ENCODE data around the gene RNF182. TPM values are rescaled to one million over a fixed set of nuclear protein-coding genes. Genes with fewer than 3 reads are reported as not detected.

Gene RNF182
- total RNA-seq, 1 donor from 2014 or later = 15.3 TPM

- H3K4me1 Mint-ChIP-seq = no peaks in the 10 kb centered on the region
- Histone ChIP-seq H2AFZ (replicated peaks) (no peak overlapping the region), H3F3A (ENCODE audit: low read depth) (no peaks in the 10 kb centered on the region), H3K36me3 (peaks cover 2% of the 10 kb centered on the region), H3K4me1 (no peaks in the 10 kb centered on the region), H3K4me2 (no peak overlapping the region), H3K27me3 (no peaks in the 10 kb centered on the region), H3K27ac (no peak overlapping the region), H3K9ac (no peak overlapping the region), H4K20me1 (ENCODE audit: low read depth) (no peaks in the 10 kb centered on the region), H3K79me2 (ENCODE audit: low read depth) (no peaks in the 10 kb centered on the region), H3K4me3 (no peak overlapping the region), H3K9me3 (ENCODE audit: low read depth) (no peaks in the 10 kb centered on the region)
- TF ChIP-seq CTCF (IDR thresholded peaks at IDR 0.05) (no peak), EZH2 (IDR thresholded peaks at IDR 0.05) (no peak), EZH2phosphoT487 (IDR thresholded peaks at IDR 0.05) (no peak)
- no peak overlapping the region for H3K4me3 Mint-ChIP-seq
- peaks cover 50% of the 10 kb centered on the region for H3K9me3 Mint-ChIP-seq
- DNase-seq (ENCODE audit: low spot score) = no peak
- peaks cover 25% of the 10 kb centered on the region for H3K36me3 Mint-ChIP-seq
- H3K27me3 Mint-ChIP-seq (ENCODE audit: insufficient read depth, low read depth) = no peaks in the 10 kb centered on the region
- no peak overlapping the region for H3K27ac Mint-ChIP-seq
Observed at GRCh38 chr6:13946506-13946905, 21.8 kb downstream of the RNF182 start.

- Mint-ChIP-seq H3K4me1 (no peaks in the 10 kb centered on the region), H3K9me3 (peaks cover 47% of the 10 kb centered on the region), H3K27me3 (ENCODE audit: insufficient read depth, low read depth) (no peaks in the 10 kb centered on the region), H3K4me3 (no peak overlapping the region), H3K27ac (no peak overlapping the region), H3K36me3 (peaks cover 26% of the 10 kb centered on the region)
- no peak overlapping the region for H3K27ac ChIP-seq
- H2AFZ ChIP-seq (replicated peaks) = no peak overlapping the region
- no peak overlapping the region for H3K9ac ChIP-seq
- no peak for DNase-seq (ENCODE audit: low spot score)
- H4K20me1 ChIP-seq (ENCODE audit: low read depth) = no peaks in the 10 kb centered on the region
- no peak overlapping the region for H3K4me2 ChIP-seq
- H3K4me3 ChIP-seq = no peak overlapping the region
- no peaks in the 10 kb centered on the region for H3K9me3 ChIP-seq (ENCODE audit: low read depth)
- H3K4me1 ChIP-seq = peaks cover 2% of the 10 kb centered on the region
- no peaks in the 10 kb centered on the region for H3K27me3 ChIP-seq
- no peaks in the 10 kb centered on the region for H3K79me2 ChIP-seq (ENCODE audit: low read depth)
- TF ChIP-seq EZH2 (IDR thresholded peaks at IDR 0.05) (no peak), EZH2phosphoT487 (IDR thresholded peaks at IDR 0.05) (no peak), CTCF (IDR thresholded peaks at IDR 0.05) (no peak)
- no peaks in the 10 kb centered on the region for H3F3A ChIP-seq (ENCODE audit: low read depth)
- H3K36me3 ChIP-seq = peaks cover 2% of the 10 kb centered on the region
Observed at GRCh38 chr6:13947611-13948178, 22.9 kb downstream of the RNF182 start.

- H3K36me3 Mint-ChIP-seq = peaks cover 24% of the 10 kb centered on the region
- H4K20me1 ChIP-seq (ENCODE audit: low read depth) = no peaks in the 10 kb centered on the region
- H2AFZ ChIP-seq (replicated peaks) = no peak overlapping the region
- H3F3A ChIP-seq (ENCODE audit: low read depth) = no peaks in the 10 kb centered on the region
- no peaks in the 10 kb centered on the region for H3K9me3 ChIP-seq (ENCODE audit: low read depth)
- no peak for DNase-seq (ENCODE audit: low spot score)
- H3K79me2 ChIP-seq (ENCODE audit: low read depth) = no peaks in the 10 kb centered on the region
- H3K27me3 Mint-ChIP-seq (ENCODE audit: insufficient read depth, low read depth) = no peaks in the 10 kb centered on the region
- no peak overlapping the region for H3K27ac Mint-ChIP-seq
- TF ChIP-seq EZH2 (IDR thresholded peaks at IDR 0.05) (no peak), CTCF (IDR thresholded peaks at IDR 0.05) (no peak), EZH2phosphoT487 (IDR thresholded peaks at IDR 0.05) (no peak)
- no peak overlapping the region for H3K4me2 ChIP-seq
- H3K9me3 Mint-ChIP-seq = peaks cover 38% of the 10 kb centered on the region
- H3K36me3 ChIP-seq = peaks cover 2% of the 10 kb centered on the region
- H3K9ac ChIP-seq = no peak overlapping the region
- no peaks in the 10 kb centered on the region for H3K27me3 ChIP-seq
- H3K4me1 ChIP-seq = peaks cover 2% of the 10 kb centered on the region
- no peak overlapping the region for H3K27ac ChIP-seq
- no peak overlapping the region for H3K4me3 Mint-ChIP-seq
- H3K4me1 Mint-ChIP-seq = no peaks in the 10 kb centered on the region
- H3K4me3 ChIP-seq = no peak overlapping the region
Observed at GRCh38 chr6:13952101-13952500, 27.3 kb downstream of the RNF182 start.
